Caki2 (cell line): ENCODE results near the gene ANKRD22. TPM values are rescaled to one million over a fixed set of nuclear protein-coding genes. Genes with fewer than 3 reads are reported as not detected.
"Not testable (repeated sequence)": the region's sequence is repeated elsewhere in the genome, so short reads cannot be mapped to it uniquely, and the experiment has no call there.

ENCODE experiments used
- DNase-seq: peaks from one replicate; pipeline ENCODE4 v3.0.0-alpha.2; 2015; ENCODE audit warnings: low read depth
- in situ Hi-C: cut with HindIII; loops from 2 replicates; pipeline ENCODE4 v1.10.0; 2016; ENCODE audit warnings: low sequenced_read_pairs, low pct_unique_long_range_greater_than_20kb, mixed read lengths
- total RNA-seq: library from RNA; depleted of rRNA; stranded (reverse); fragments of >200 nt; shearing (Covaris generic); gene quantifications from 2 replicates; pipeline ENCODE4 v1.2.3, GENCODE V29; 2014; ENCODE audit warnings: low replicate concordance

The ANKRD22 gene
- total RNA-seq, 1 experiment from 2014 or later, result not detected

GRCh38 chr10:88843171-88843570 is 8.5 kb downstream of the ANKRD22 start:
- in situ Hi-C loops, result no loop called here
- no peak for DNase-seq

GRCh38 chr10:88841316-88842111 is 10.1 kb downstream of the ANKRD22 start:
- DNase-seq, result no peak
- in situ Hi-C loops, result no loop called here

- in situ Hi-C loops, result no loop called here
- no peak for DNase-seq
These were observed 10.8 kb downstream of the ANKRD22 start for GRCh38 chr10:88840881-88841280.

- peak; percentile 36 for DNase-seq
- in situ Hi-C loops, result no loop called here
These were observed 11.5 kb downstream of the ANKRD22 start for GRCh38 chr10:88840104-88840503.

- no peak for DNase-seq
- in situ Hi-C loops, result no loop called here
These were observed 12.8 kb downstream of the ANKRD22 start for GRCh38 chr10:88838766-88839350.

- in situ Hi-C loops, DNase-seq: not testable (repeated sequence)
These were observed 14.0 kb downstream of the ANKRD22 start for GRCh38 chr10:88837632-88838031.

- in situ Hi-C loops, result no loop called here
- DNase-seq, result no peak
These were observed 15.8 kb downstream of the ANKRD22 start for GRCh38 chr10:88835910-88836221.

GRCh38 chr10:88835096-88835909 is 16.3 kb downstream of the ANKRD22 start:
- DNase-seq, result peak; percentile 71
- in situ Hi-C loops, result no loop called here

- in situ Hi-C loops, result no loop called here
- no peak for DNase-seq
These were observed 17.9 kb downstream of the ANKRD22 start for GRCh38 chr10:88833723-88834122.

GRCh38 chr10:88833156-88833555 is 18.5 kb downstream of the ANKRD22 start:
- no peak for DNase-seq
- in situ Hi-C loops, result no loop called here

GRCh38 chr10:88832376-88832775 is 19.3 kb downstream of the ANKRD22 start:
- no peak for DNase-seq
- in situ Hi-C loops, result no loop called here

- no peak for DNase-seq
These were observed 19.9 kb downstream of the ANKRD22 start for GRCh38 chr10:88831709-88832108.

GRCh38 chr10:88830643-88831268 is 20.9 kb downstream of the ANKRD22 start:
- in situ Hi-C loops, result no loop called here
- DNase-seq, result no peak

More at GRCh38 chr10:88831709-88832108, 19.9 kb downstream of the ANKRD22 start:
- in situ Hi-C loops, result no loop called here

- in situ Hi-C loops, result no loop called here
These were observed 23.3 kb downstream of the ANKRD22 start for GRCh38 chr10:88828310-88828709.

GRCh38 chr10:88827671-88828070 is 24.0 kb downstream of the ANKRD22 start:
- in situ Hi-C loops, result no loop called here
- no peak for DNase-seq

More at GRCh38 chr10:88828310-88828709, 23.3 kb downstream of the ANKRD22 start:
- DNase-seq, result no peak

GRCh38 chr10:88826388-88826787 is 25.3 kb downstream of the ANKRD22 start:
- in situ Hi-C loops, result no loop called here
- no peak for DNase-seq

GRCh38 chr10:88820748-88821401 is 30.8 kb downstream of the ANKRD22 start:
- no peak for DNase-seq
- in situ Hi-C loops, result no loop called here

GRCh38 chr10:88819290-88819689 is 32.4 kb downstream of the ANKRD22 start:
- no peak for DNase-seq
- in situ Hi-C loops, result no loop called here
